Trophoblast cell (in vitro differentiated cells and primary cell): ENCODE measurements around the gene HRCT1.

ENCODE experiments used
- DNase-seq, 2 donors: peaks; one replicate each; pipeline ENCODE4 v3.0.0-alpha.2; 2016
- H2AFZ ChIP-seq: 2 replicates; pipeline ENCODE4 v1.6.1; 2013; ENCODE audit warnings: low read length, moderate library complexity, mild to moderate bottlenecking; ENCODE audit not compliant: insufficient read depth, poor library complexity
- H2AK5ac ChIP-seq: 2 replicates; pipeline ENCODE4 v1.6.1; 2013; ENCODE audit warnings: mild to moderate bottlenecking, low read length
- H2BK120ac ChIP-seq: 2 replicates; pipeline ENCODE4 v1.6.1; 2013; ENCODE audit warnings: low read length, mild to moderate bottlenecking, moderate library complexity; ENCODE audit not compliant: insufficient read depth, poor library complexity
- H2BK12ac ChIP-seq: 2 replicates; pipeline ENCODE4 v1.6.1; 2013; ENCODE audit warnings: mild to moderate bottlenecking, low read length, moderate library complexity
- H2BK5ac ChIP-seq: 2 replicates; pipeline ENCODE4 v1.6.1; 2013; ENCODE audit warnings: low read length, low read depth, moderate library complexity, mild to moderate bottlenecking; ENCODE audit not compliant: poor library complexity
- H3K14ac ChIP-seq: 2 replicates; pipeline ENCODE4 v1.6.1; 2013; ENCODE audit warnings: mild to moderate bottlenecking, low read length
- H3K18ac ChIP-seq: 2 replicates; pipeline ENCODE4 v1.6.1; 2013; ENCODE audit warnings: mild to moderate bottlenecking, low read length
- H3K23ac ChIP-seq: 2 replicates; pipeline ENCODE4 v1.6.1; 2013; ENCODE audit warnings: low read length
- H3K27ac ChIP-seq: 2 replicates; pipeline ENCODE4 v1.5.1; 2013; ENCODE audit warnings: low read depth, mild to moderate bottlenecking, inconsistent platforms, low read length, moderate library complexity
- H3K27me3 ChIP-seq: 2 replicates; pipeline ENCODE4 v1.6.1; 2013; ENCODE audit warnings: inconsistent platforms, mild to moderate bottlenecking, low read length, moderate library complexity; ENCODE audit not compliant: insufficient read depth
- H3K36me3 ChIP-seq, 2 experiments: 1 replicate in 1 of 2; 2 replicates in 1 of 2; pipeline ENCODE4 v1.6.1; 2013; ENCODE audit warnings: low read length in 2 of 2, mild to moderate bottlenecking in 2 of 2, moderate library complexity in 1 of 2; ENCODE audit not compliant: insufficient read depth in 2 of 2, control insufficient read depth in 1 of 2
- H3K4ac ChIP-seq: 2 replicates; pipeline ENCODE4 v1.6.1; 2013; ENCODE audit warnings: low read depth, mild to moderate bottlenecking, low read length, moderate library complexity
- H3K4me1 ChIP-seq, 2 experiments: 1 replicate in 1 of 2; 2 replicates in 1 of 2; pipeline ENCODE4 v1.6.1; 2013; ENCODE audit warnings: low read length in 2 of 2, mild to moderate bottlenecking in 2 of 2, moderate library complexity in 1 of 2; ENCODE audit not compliant: insufficient read depth in 2 of 2, control insufficient read depth in 1 of 2
- H3K4me2 ChIP-seq: 2 replicates; pipeline ENCODE4 v1.6.1; 2013; ENCODE audit warnings: inconsistent platforms, mild to moderate bottlenecking, low read length, moderate library complexity
- H3K4me3 ChIP-seq: 2 replicates; pipeline ENCODE4 v1.5.1; 2013; ENCODE audit warnings: mild to moderate bottlenecking, low read depth, low read length, inconsistent platforms
- H3K79me1 ChIP-seq: one replicate; pipeline ENCODE4 v1.6.1; 2013; ENCODE audit warnings: low read length
- H3K79me2 ChIP-seq: 2 replicates; pipeline ENCODE4 v1.6.1; 2013; ENCODE audit warnings: low read length, mild to moderate bottlenecking; ENCODE audit not compliant: control insufficient read depth, insufficient read depth, poor library complexity
- H3K9ac ChIP-seq: 2 replicates; pipeline ENCODE4 v1.6.1; 2013; ENCODE audit warnings: mild to moderate bottlenecking, low read length
- H3K9me3 ChIP-seq: 2 replicates; pipeline ENCODE4 v1.6.1; 2013; ENCODE audit warnings: low read depth, mild to moderate bottlenecking, control low read depth, inconsistent platforms, low read length; ENCODE audit not compliant: insufficient read depth
- H4K12ac ChIP-seq: 2 replicates; pipeline ENCODE4 v1.6.1; 2013; ENCODE audit warnings: low read depth, mild to moderate bottlenecking, low read length, moderate library complexity
- H4K8ac ChIP-seq: 2 replicates; pipeline ENCODE4 v1.6.1; 2013; ENCODE audit warnings: low read depth, mild to moderate bottlenecking, low read length, moderate library complexity
- H4K91ac ChIP-seq: one replicate; pipeline ENCODE4 v1.6.1; 2013; ENCODE audit warnings: low read depth, mild to moderate bottlenecking, low read length, moderate library complexity
- WGBS: extraction: QIAGEN DNeasy Blood & Tissue Kit; methylation state at CpG from one replicate; pipeline ENCODE4 v1.1.7; 2013; ENCODE audit warnings: missing lambda C conversion rate; ENCODE audit not compliant: insufficient read length, insufficient coverage; ENCODE audit errors: extremely low coverage; 5-methylcytosine and 5-hydroxymethylcytosine counted together

The HRCT1 gene

GRCh38 chr9:35951736-35952135 lies 45.7 kb downstream of the HRCT1 start:
- H2AFZ ChIP-seq = no peak overlapping the region
- H3K9me3 ChIP-seq = no peaks in the 10 kb centered on the region
- no peak overlapping the region for H3K4ac ChIP-seq
- peak; percentile 85 to 91 for DNase-seq
- no CpG with 5 or more reads among the region's 6 CpGs for WGBS
- no peak overlapping the region for H4K91ac ChIP-seq
- no peak overlapping the region for H2BK120ac ChIP-seq
- no peak overlapping the region for H3K27ac ChIP-seq
- H4K12ac ChIP-seq = no peak overlapping the region
- no peak overlapping the region for H2AK5ac ChIP-seq
- no peak overlapping the region for H3K4me2 ChIP-seq
- peaks cover 6 to 14% of the 10 kb centered on the region in 2 experiments for H3K4me1 ChIP-seq
- no peaks in the 10 kb centered on the region for H3K27me3 ChIP-seq
- no peak overlapping the region for H2BK5ac ChIP-seq
- H3K18ac ChIP-seq = no peak overlapping the region
- no peak overlapping the region for H3K23ac ChIP-seq
- no peak overlapping the region for H3K14ac ChIP-seq
- H3K79me2 ChIP-seq = no peaks in the 10 kb centered on the region
- no peaks in the 10 kb centered on the region for H3K36me3 ChIP-seq
- peaks cover 2% of the 10 kb centered on the region for H3K79me1 ChIP-seq
- no peak overlapping the region for H3K4me3 ChIP-seq
- H3K9ac ChIP-seq = no peak overlapping the region
- H2BK12ac ChIP-seq = no peak overlapping the region
- H4K8ac ChIP-seq = no peak overlapping the region

- Histone ChIP-seq H3K27ac (no peak overlapping the region), H2AFZ (no peak overlapping the region), H3K4me3 (no peak overlapping the region), H3K9me3 (peaks cover 1% of the 10 kb centered on the region), H4K8ac (no peak overlapping the region), H3K23ac (no peak overlapping the region), H3K4me2 (no peak overlapping the region), H2BK12ac (no peak overlapping the region), H3K79me2 (no peaks in the 10 kb centered on the region), H3K9ac (no peak overlapping the region), H3K27me3 (no peaks in the 10 kb centered on the region), H4K12ac (no peak overlapping the region), H2BK120ac (no peak overlapping the region), H2AK5ac (no peak overlapping the region), H3K18ac (no peak overlapping the region), H3K4me1 (peaks cover 6 to 14% of the 10 kb centered on the region in 2 experiments), H3K79me1 (peaks cover 2% of the 10 kb centered on the region), H2BK5ac (no peak overlapping the region), H3K36me3 (no peaks in the 10 kb centered on the region), H3K4ac (no peak overlapping the region), H4K91ac (no peak overlapping the region), H3K14ac (no peak overlapping the region)
- peak; percentile 61 to 97 for DNase-seq
- WGBS = no CpG with 5 or more reads among the region's 6 CpGs
These were observed 46.7 kb downstream of the HRCT1 start for GRCh38 chr9:35952526-35953191.

DNA sequence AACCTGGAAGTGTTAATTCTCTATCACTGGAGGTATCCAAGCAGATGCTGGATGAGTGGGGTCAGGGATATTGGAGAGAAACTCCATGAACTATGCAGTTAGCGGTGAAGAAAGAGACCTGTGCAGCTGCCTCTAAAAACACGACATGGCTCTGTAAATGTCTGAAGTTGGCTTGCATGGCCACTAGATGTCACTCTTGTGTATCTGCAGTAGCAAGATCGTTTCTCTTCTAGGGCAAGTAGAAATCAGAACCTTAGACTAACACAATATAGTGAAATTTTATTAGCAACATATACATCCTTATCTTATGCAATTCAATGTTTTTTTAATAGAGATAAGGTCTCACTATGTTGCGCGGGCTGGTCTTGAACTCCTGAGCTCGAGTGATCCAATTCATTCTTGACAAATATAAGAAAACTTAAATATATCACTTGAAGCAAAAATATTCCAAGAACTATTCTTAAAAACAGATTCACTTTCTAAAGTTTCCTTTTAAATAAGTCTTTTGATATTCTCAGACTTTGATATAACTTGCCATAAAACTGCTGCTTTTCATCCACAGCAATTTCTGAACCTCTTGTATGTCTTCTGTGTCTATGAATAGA lies 49.0 kb downstream of the HRCT1 start:
- DNase-seq = peak; percentile 65 to 93
- H3K4me1 ChIP-seq = peaks cover 0 to 5% of the 10 kb centered on the region in 2 experiments
- no peak overlapping the region for H3K14ac ChIP-seq
- H2BK12ac ChIP-seq = no peak overlapping the region
- H3K27ac ChIP-seq = no peak overlapping the region
- H3K4me2 ChIP-seq = no peak overlapping the region
- no peak overlapping the region for H2BK120ac ChIP-seq
- H3K9ac ChIP-seq = no peak overlapping the region
- no peaks in the 10 kb centered on the region for H3K79me2 ChIP-seq
- H3K27me3 ChIP-seq = no peaks in the 10 kb centered on the region
- H2BK5ac ChIP-seq = no peak overlapping the region
- WGBS = no CpG with 5 or more reads among the region's 6 CpGs
- H4K8ac ChIP-seq = no peak overlapping the region
- no peak overlapping the region for H3K4me3 ChIP-seq
- H3K79me1 ChIP-seq = no peaks in the 10 kb centered on the region
- no peak overlapping the region for H2AK5ac ChIP-seq
- no peak overlapping the region for H2AFZ ChIP-seq
- H3K18ac ChIP-seq = no peak overlapping the region
- no peak overlapping the region for H4K91ac ChIP-seq
- no peak overlapping the region for H3K23ac ChIP-seq
- no peak overlapping the region for H4K12ac ChIP-seq
- H3K9me3 ChIP-seq = peaks cover 2% of the 10 kb centered on the region
- no peaks in the 10 kb centered on the region for H3K36me3 ChIP-seq
- H3K4ac ChIP-seq = no peak overlapping the region

GRCh38 chr9:35956651-35957050 lies 50.6 kb downstream of the HRCT1 start:
- no peaks in the 10 kb centered on the region for H3K79me2 ChIP-seq
- H2BK120ac ChIP-seq = no peak overlapping the region
- H3K9me3 ChIP-seq = peaks cover 2% of the 10 kb centered on the region
- no peak overlapping the region for H2BK12ac ChIP-seq
- no peak overlapping the region for H3K23ac ChIP-seq
- DNase-seq = peak in 1 of 2 donors; percentile 18
- H2AK5ac ChIP-seq = no peak overlapping the region
- H4K8ac ChIP-seq = no peak overlapping the region
- no peaks in the 10 kb centered on the region for H3K27me3 ChIP-seq
- no peak overlapping the region for H3K4ac ChIP-seq
- H3K27ac ChIP-seq = no peak overlapping the region
- WGBS = no CpG with 5 or more reads among the region's 5 CpGs
- no peaks in the 10 kb centered on the region for H3K36me3 ChIP-seq
- no peak overlapping the region for H2AFZ ChIP-seq
- no peak overlapping the region for H2BK5ac ChIP-seq
- no peak overlapping the region for H4K12ac ChIP-seq
- no peak overlapping the region for H3K9ac ChIP-seq
- no peak overlapping the region for H3K18ac ChIP-seq
- no peak overlapping the region for H3K14ac ChIP-seq
- no peak overlapping the region for H3K4me2 ChIP-seq
- H3K4me3 ChIP-seq = no peak overlapping the region
- peaks cover 0 to 2% of the 10 kb centered on the region in 2 experiments for H3K4me1 ChIP-seq
- no peaks in the 10 kb centered on the region for H3K79me1 ChIP-seq
- no peak overlapping the region for H4K91ac ChIP-seq
